ENCODE measurements around the gene RASA3. TPM values are rescaled to one million over a fixed set of nuclear protein-coding genes. Genes with fewer than 3 reads are reported as not detected.

RASA3 gene
- total RNA-seq, 1 experiment from 2014 or later, result 9.1 TPM

- intact Hi-C loops (cut with micrococcal nuclease), result no loop called here
- POLR2A ChIA-PET (ENCODE audit: unreplicated experiment), result no interaction called here
These were observed 164.5 kb downstream of the RASA3 start for GRCh38 chr13:113967729-113968462.

GRCh38 chr13:113967206-113967720 is 165.2 kb downstream of the RASA3 start:
- no peaks in the 10 kb centered on the region for H3K27me3 ChIP-seq (ENCODE audit: low read length)
- no peak for ATAC-seq
- H3F3A ChIP-seq (ENCODE audit: low read length, unreplicated experiment), result no peaks in the 10 kb centered on the region
- H3K4me2 ChIP-seq (ENCODE audit: low read length), result no peak overlapping the region
- no peaks in the 10 kb centered on the region for H3K9me3 ChIP-seq (ENCODE audit: low read length)
- BruUV-seq (replicated peaks), result no TSS peak
- no peaks in the 10 kb centered on the region for H3K9me2 ChIP-seq (replicated peaks; ENCODE audit: low read length)
- no peak overlapping the region for H2AFZ ChIP-seq (ENCODE audit: low read length)
- no peak overlapping the region for H3K27ac ChIP-seq (ENCODE audit: low read length)
- peaks cover 4% of the 10 kb centered on the region; the same call in 1 of the 2 replicates for H3K36me3 ChIP-seq (ENCODE audit: low read depth, low read length)
- no peaks in the 10 kb centered on the region for H4K20me1 ChIP-seq (ENCODE audit: low read length)
- intact Hi-C loops (cut with micrococcal nuclease), result no loop called here
- H3K9ac ChIP-seq (ENCODE audit: low read length), result no peak overlapping the region
- ChIA-PET CTCF (no interaction called here), POLR2A (ENCODE audit: unreplicated experiment) (no interaction called here)
- no peak overlapping the region for H3K4me3 ChIP-seq (ENCODE audit: low read length)
- TF ChIP-seq EZH2phosphoT487 (IDR thresholded peaks at IDR 0.05; ENCODE audit: borderline replicate concordance, low read length), result no peak
- TF ChIP-seq EZH2 (IDR thresholded peaks at IDR 0.05; ENCODE audit: low read length, unreplicated experiment), result no peak
- no peak for TF ChIP-seq CTCF (conservative IDR thresholded peaks at IDR 0.05; ENCODE audit: low read depth, low read length)
- H3K4me1 ChIP-seq (ENCODE audit: insufficient read depth, low read length), result peaks cover 21% of the 10 kb centered on the region
- no peak for DNase-seq
- no peaks in the 10 kb centered on the region for H3K79me2 ChIP-seq (ENCODE audit: low read length)

More at GRCh38 chr13:113967729-113968462, 164.5 kb downstream of the RASA3 start:
- H3K27ac ChIP-seq (ENCODE audit: low read length), result no peak overlapping the region
- ATAC-seq (no peak), DNase-seq (no peak)
- peaks cover 21% of the 10 kb centered on the region for H3K4me1 ChIP-seq (ENCODE audit: insufficient read depth, low read length)
- no peak for TF ChIP-seq EZH2 (IDR thresholded peaks at IDR 0.05; ENCODE audit: low read length, unreplicated experiment)
- no peak for TF ChIP-seq CTCF (conservative IDR thresholded peaks at IDR 0.05; ENCODE audit: low read depth, low read length)
- TF ChIP-seq EZH2phosphoT487 (IDR thresholded peaks at IDR 0.05; ENCODE audit: borderline replicate concordance, low read length), result no peak
- no peaks in the 10 kb centered on the region for H4K20me1 ChIP-seq (ENCODE audit: low read length)
- H3K4me2 ChIP-seq (ENCODE audit: low read length), result no peak overlapping the region
- CTCF ChIA-PET, result no interaction called here
- H3F3A ChIP-seq (ENCODE audit: low read length, unreplicated experiment), result no peaks in the 10 kb centered on the region
- H3K27me3 ChIP-seq (ENCODE audit: low read length), result no peaks in the 10 kb centered on the region
- no peaks in the 10 kb centered on the region for H3K9me2 ChIP-seq (replicated peaks; ENCODE audit: low read length)
- BruUV-seq (replicated peaks), result no TSS peak
- peaks cover 4% of the 10 kb centered on the region; the same call in 1 of the 2 replicates for H3K36me3 ChIP-seq (ENCODE audit: low read depth, low read length)
- no peaks in the 10 kb centered on the region for H3K79me2 ChIP-seq (ENCODE audit: low read length)
- H3K9ac ChIP-seq (ENCODE audit: low read length), result no peak overlapping the region
- H3K4me3 ChIP-seq (ENCODE audit: low read length), result no peak overlapping the region
- H2AFZ ChIP-seq (ENCODE audit: low read length), result no peak overlapping the region
- no peaks in the 10 kb centered on the region for H3K9me3 ChIP-seq (ENCODE audit: low read length)
